Measurements from ENCODE around the gene NSF.
"Not testable (repeated sequence)": the region's sequence is repeated elsewhere in the genome, so short reads cannot be mapped to it uniquely, and the experiment has no call there.

NSF gene

DNA sequence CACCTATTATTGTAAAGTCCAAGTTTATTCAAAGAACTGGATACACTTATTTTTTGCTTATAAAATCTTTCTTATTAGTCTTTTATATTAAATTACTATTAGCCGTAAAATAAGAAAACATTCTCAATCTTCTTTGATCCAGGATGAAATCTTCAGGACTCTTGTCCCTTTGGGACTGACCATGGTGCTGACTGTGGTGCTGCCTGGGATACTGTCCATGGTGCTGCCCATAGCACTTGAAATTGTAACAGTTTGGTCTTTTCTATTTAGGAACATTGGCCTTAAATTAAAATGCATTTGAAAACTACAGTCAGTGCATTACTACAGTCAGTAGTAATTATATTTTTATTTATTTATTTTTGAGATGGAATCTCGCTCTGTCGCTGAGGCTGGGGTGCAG lies 41.7 kb downstream of the NSF start:
- DNase-seq: not testable (repeated sequence)

DNA sequence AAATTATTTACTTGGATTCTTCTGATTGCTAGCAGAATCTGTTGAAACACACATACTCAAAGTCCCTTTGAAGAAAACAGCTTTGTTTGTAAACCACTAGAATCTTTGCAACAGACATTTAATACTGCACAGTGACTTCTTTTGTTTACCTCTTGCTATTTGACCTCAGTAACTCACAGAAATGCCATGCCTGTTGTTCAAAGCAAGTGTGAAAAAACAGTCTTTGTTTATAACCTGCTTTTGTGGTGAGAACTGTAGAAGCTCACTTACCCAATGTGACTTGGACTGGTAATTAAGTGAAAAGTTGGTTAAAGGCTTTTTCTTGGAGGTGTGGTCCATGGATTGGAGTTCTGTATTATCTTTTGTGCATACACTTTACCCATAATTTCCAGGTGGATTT lies 44.4 kb downstream of the NSF start:
- not testable (repeated sequence) for DNase-seq

DNA sequence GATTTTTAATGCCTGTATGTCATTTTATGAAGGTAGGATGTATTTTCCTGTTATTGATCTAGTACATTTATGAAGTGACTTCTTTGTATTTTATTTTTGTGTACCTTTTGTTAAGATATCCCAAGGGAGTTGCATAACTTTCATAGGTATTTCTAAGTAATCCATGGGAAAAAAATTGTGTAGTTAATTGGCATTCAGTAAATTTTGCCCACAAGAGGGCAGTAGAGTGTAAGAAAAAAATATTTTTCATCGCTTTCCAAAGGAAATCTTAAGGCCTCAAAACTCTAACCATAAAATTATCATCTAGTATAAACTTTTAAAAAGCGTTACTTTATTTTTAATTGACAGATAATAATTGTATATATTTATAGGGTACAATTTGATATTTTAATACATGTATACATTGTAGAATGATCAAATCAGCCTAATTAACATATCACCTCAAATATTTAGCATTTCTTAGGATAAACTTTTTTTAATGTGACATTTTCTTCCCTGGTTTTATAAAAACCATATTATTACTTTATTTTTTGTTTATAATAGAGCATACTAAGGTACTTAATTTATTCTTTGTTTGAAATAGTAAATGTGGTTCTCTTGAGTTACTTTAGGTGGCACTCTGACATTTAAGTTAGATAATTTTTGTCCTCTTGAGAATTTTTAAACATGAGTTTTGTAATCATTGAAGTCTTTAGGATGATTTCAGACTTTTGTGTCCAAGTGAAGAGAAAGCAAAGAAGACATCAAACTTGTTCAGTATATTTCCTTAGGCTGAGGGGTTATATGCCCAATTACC lies 51.6 kb downstream of the NSF start:
- not testable (repeated sequence) for DNase-seq

GRCh38 chr17:46647251-46647650 lies 56.8 kb downstream of the NSF start:
- DNase-seq: not testable (repeated sequence)

DNA sequence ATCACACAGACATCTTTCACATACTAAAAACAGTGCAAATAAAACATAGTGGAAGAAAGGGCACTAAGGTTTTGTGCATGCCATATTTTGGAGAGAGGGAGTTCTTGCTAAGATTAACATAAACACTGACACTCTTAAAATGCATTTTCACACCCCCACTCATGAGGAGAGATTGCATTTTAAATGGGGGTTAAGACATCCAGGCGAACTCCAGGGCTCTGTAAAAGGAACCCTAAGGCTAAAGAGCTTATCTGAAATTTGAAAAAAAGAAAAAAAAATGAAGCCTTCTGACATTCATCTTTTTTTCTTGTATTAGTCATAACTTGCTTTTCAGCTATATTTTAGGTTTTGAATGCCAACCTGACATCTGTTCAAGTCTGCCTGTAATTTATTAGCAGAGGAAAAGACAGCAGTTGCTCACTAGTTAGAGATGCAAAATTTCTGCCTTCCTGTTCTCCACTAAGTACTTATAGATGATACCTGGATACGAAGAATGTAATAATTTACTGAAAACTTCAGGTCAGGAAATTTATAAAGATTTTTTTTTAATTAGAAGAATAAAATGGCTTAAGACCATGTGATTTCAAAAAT lies 57.3 kb downstream of the NSF start:
- not testable (repeated sequence) for DNase-seq

DNA sequence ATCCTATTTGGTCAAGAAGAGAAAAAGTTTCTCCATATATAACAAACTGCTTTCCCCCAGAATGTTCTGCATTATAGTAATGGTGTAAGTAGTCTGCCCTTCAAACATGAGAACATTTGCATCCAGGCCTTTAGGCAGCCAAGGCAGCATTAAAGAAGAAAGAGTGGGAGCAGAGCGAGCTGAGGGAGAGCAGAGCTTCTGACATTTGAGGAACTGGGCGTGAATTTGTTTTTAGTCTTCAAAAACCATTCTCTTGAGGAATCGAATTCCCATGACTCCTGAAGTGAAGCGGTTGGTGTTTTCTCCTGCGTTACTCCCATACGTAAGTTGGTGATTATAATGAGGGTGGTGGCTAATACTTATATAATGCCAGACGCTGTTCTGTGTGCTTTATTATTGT lies 58.8 kb downstream of the NSF start:
- not testable (repeated sequence) for DNase-seq

DNA sequence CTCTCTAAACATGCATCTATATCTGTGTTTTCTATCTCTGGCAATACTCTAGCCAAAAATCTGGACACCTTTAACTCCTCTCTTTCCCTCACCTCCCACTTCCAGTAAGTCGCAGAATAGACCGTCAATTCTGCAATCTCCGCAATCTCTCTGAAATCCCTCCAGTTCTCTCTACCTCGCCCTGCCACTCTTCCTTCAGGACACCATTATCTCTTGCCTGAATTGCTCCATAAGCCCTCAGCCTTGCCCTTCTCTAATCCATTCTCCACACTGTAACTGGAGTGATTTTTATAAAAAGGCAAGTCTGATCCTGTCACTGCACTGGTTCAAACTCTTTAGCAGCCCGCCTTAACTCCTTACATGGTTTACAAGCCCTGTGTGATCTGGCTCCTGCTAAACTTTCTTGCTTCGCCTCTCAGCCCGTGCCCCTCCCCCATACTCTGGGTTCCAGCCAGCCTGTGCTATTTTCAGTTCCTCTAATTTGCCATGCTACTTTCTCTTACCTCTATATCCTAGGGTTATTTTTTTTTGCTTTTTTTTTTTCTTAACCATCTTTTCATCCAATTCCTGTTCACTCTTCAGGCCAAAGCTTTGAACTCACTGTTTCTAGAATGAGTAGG lies 61.7 kb downstream of the NSF start:
- not testable (repeated sequence) for DNase-seq

DNA sequence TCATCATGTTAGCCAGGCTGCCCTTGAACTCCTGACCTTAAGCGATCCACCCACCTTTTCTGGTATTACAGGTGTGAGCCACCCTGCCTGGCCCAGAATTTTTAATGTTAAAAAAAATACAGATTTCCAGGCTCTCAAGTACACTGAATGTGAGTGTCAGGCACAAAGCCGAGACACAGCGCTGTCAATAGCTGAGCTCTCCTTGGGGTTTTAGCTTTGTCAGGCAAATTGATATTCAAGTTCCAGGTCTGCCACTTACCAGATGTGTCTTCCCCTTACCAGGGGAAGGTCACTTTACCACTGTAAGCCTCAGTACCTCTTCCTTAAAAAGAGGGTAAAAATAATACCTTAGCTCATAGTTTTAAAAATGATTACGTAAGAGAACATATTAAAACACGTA lies 67.8 kb downstream of the NSF start:
- DNase-seq: not testable (repeated sequence)

DNA sequence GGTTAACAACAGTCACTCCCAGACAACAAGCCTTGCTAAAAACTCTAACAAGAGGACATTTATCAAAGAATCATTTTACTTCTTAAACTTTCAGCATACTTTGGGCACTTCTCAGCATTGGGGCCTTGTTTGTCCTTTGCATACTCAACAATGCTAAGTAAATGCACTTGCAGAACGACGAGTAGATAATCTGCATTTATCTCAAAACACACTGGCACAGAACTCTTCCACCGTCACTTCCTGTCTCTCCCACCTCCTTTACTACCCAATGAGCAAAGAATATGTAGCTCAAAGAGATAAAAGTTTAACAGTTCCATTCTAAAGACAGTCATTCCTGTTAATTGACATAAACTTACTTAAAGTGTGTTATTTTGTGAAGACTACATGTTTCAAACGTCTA lies 69.2 kb downstream of the NSF start:
- DNase-seq: not testable (repeated sequence)

DNA sequence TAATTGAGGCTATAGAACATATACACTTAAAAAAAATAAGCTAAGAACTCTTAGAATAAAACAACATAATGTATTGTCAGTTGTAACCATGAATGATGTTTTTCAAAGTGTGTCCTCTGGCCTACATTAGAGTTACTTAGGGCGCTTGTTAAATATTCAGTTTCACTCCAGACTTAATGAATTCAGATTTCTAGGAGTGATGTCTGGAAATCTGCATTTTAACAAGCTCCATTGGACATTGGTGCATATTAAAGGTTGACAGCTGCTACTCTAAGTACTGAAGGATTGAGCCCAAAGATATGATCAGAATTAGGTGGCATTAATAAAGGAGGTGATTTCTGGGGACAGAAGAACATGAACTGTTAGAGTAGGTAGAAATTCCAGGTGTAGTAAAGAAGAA lies 72.7 kb downstream of the NSF start:
- not testable (repeated sequence) for DNase-seq

GRCh38 chr17:46663552-46663951 lies 73.1 kb downstream of the NSF start:
- not testable (repeated sequence) for DNase-seq

DNA sequence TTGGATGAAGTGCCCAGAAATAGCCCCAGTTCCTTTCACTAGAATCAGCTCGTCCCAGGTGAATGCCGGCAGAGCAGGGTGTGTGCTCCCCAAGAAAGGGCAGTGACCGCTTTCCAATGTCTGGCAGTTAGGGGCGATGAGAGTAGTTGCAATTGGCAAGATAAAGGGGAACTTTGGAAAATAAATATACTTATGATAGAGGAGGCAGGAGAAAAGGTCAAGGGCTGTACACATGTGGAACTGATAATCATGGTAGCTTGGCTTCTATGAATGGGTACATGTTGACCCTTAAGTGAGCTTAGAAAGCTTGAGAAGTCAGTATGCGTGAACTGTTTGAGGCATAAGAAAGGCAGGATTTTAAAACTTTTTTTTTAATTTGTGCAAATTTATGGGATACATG lies 75.5 kb downstream of the NSF start:
- DNase-seq: not testable (repeated sequence)

DNA sequence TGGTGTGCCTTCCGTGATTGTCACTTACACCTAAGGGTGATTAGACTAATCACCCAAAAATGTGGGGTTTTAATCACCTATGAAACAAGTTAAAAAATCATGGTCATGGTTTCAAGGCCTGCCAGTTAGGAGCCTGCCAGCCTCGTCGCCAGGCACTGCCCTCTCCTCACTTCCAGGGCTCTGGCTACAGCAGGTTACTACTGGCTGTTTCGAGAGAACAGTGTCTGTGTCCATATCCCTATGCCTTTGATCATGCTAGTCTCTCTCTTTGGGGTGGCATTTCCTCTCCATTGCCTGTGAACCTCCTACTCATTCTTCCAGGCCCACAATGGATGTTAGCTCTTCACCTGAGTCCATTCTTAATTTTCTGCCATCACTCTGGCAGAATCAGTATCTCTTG lies 80.3 kb downstream of the NSF start:
- DNase-seq: not testable (repeated sequence)

- DNase-seq: not testable (repeated sequence)
Observed at GRCh38 chr17:46672777-46673176, 82.3 kb downstream of the NSF start.

GRCh38 chr17:46677819-46678218 lies 87.3 kb downstream of the NSF start:
- not testable (repeated sequence) for DNase-seq

DNA sequence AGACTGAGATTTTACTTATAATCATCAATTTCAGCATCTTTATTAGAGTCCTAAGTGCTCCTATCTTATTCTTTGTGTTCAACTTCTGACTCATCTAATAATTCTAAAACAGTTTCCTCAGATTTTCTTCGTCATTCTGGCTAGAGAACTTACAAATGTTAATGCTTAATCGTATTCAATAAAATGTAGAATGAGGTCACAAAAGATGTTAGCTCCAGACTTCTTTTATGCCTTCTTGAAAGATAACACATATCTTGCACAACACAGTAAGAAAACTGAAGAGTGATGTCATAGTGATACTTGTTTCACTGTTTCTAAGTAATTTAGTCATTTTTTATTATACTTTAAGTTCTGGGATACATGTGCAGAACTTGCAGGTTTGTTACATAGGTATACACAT lies 93.2 kb downstream of the NSF start:
- not testable (repeated sequence) for DNase-seq

GRCh38 chr17:46685284-46685683 lies 94.8 kb downstream of the NSF start:
- DNase-seq: not testable (repeated sequence)

DNA sequence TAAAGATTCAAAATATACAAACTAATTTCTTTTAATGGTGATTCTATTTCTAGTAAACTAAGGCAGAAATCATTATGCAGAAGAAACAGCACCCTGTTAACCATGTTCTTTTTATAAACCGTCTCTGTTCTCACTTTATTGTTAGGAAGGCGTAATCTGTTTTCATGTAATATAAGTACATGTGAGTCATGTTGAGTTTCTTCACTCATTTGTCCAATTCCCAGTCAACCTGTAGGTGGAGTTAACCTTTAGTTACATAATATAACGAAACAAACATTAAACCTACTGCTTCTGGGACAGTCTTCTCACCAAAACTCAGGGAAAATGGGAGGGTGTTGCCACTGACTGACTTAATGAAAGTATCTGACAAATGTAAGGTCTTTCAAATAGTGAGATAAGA lies 101.7 kb downstream of the NSF start:
- DNase-seq: not testable (repeated sequence)

GRCh38 chr17:46693283-46693682 lies 102.8 kb downstream of the NSF start:
- DNase-seq: not testable (repeated sequence)

- DNase-seq: not testable (repeated sequence)
Observed at GRCh38 chr17:46696522-46696921, 106.1 kb downstream of the NSF start.

DNA sequence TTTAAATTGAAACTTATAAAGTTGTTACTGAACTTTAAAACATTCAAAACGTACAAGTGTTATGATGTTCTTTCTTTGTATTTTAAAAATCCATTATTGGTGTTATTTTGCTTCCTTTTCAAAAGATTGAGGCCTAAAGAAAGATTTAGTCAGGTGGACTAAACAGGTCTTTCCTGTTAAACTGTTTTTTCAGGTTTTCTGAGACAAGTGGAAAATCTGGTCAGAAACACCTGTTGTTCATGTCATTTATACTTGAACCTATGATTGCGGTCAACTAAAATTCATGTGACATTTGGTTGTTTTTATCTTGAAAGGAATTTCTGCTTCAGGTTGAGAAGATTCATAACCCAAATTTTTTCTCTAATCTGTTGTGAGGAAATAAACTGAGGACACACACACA lies 108.5 kb downstream of the NSF start:
- DNase-seq: not testable (repeated sequence)

- DNase-seq: no peak
Observed at GRCh38 chr17:46717999-46718398, 127.5 kb downstream of the NSF start.

DNA sequence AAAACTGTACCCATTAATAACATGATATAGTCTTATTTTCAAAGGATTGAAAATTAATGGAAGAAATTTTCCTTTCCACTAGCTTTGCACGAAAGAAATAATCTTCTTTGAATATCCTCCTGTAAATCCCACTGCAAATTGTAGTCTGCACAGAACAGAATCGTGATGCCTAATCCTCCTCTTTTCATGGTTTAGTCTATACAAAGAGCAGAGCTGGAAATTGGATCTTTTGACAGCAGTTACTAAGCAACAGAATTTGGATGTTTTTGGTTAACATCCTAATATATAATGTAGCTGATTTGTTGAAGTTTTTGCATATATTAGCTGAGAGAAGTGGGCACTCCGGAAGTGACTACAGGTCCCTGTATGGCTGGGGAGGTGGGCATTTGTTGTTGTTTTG lies 129.4 kb downstream of the NSF start:
- DNase-seq: no peak

DNA sequence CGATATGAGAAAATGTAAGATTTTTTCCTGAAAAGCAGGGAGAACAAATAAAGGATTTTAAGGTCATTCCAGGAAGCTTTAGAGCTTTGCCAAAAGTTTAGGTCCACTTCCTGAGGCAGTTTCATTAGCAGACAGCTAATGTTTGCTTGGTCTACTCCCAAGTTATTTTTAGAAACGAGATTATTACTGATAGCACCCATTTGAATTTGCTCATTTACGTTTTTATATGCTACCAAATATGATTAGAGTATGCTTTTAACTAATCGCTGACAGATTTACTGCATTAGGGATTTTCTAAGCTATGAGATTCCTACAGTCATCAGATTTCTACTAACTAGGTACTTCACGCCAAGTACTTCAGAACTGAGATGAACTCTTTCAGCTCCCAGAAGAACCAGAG lies 129.9 kb downstream of the NSF start:
- DNase-seq: no peak
